Measurements from ENCODE around the gene SGPL1. TPM values are rescaled to one million over a fixed set of nuclear protein-coding genes. Genes with fewer than 3 reads are reported as not detected.
"Not testable (repeated sequence)": the region's sequence is repeated elsewhere in the genome, so short reads cannot be mapped to it uniquely, and the experiment has no call there.

SGPL1 gene
- polyA plus RNA-seq, 3 donors, result 54.3 to 74.2 (median 70.8) TPM

GRCh38 chr10:70834441-70835151 lies 18.8 kb downstream of the SGPL1 start:
- DNase-seq, result no peak

GRCh38 chr10:70836319-70836718 lies 20.6 kb downstream of the SGPL1 start:
- no peak for DNase-seq

GRCh38 chr10:70837660-70838059 lies 21.9 kb downstream of the SGPL1 start:
- no peak for DNase-seq

DNA sequence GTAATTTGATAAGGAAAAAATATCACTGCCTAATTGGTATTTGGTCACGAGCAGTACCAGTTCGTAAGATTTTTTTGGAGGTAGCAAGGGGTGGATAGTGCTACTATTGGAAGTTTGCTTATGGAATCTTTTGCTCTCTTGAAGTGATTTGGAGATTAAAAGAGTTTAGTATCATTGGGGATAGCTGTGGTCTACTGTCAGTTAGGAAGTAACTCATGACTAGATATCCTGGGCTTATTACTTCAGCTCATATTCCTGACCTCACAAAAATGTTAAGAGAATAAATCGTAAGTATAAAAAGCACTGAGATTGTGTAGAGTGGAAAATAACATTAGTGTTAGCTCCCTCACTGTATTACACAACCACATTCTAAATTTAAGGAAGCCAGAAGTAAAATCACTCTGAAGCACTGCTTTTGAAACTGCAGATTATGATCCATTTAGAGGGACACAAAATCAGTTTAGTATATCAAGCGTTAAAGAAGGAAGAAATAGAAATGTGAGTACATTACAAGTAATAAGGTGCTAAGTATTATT lies 22.6 kb downstream of the SGPL1 start:
- no peak for DNase-seq

- no peak for DNase-seq
Observed at GRCh38 chr10:70840836-70841235, 25.1 kb downstream of the SGPL1 start.

DNA sequence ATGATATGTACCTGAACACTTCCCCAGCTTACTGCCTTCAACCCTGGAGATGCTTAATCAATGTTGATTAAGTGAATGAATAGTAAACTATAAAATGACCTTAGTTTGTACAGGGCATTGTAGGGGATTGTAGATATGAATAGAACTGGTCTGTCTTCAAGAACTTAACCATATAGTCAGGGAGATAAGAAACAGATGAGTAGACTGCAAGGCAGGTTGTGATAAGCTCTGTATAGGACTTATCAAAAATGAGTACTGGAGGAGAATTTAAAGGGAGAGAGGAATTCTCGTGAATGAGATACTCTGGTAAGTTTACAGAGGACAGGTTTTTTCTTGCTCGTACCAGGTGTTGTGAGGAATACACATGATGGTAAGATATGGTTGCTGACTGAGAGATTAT lies 27.6 kb downstream of the SGPL1 start:
- DNase-seq, result no peak

- DNase-seq, result no peak
Observed at GRCh38 chr10:70843776-70844489, 28.2 kb downstream of the SGPL1 start.

GRCh38 chr10:70845256-70845655 lies 29.5 kb downstream of the SGPL1 start:
- no peak for DNase-seq

- no peak for DNase-seq
Observed at GRCh38 chr10:70845816-70846215, 30.1 kb downstream of the SGPL1 start.

DNA sequence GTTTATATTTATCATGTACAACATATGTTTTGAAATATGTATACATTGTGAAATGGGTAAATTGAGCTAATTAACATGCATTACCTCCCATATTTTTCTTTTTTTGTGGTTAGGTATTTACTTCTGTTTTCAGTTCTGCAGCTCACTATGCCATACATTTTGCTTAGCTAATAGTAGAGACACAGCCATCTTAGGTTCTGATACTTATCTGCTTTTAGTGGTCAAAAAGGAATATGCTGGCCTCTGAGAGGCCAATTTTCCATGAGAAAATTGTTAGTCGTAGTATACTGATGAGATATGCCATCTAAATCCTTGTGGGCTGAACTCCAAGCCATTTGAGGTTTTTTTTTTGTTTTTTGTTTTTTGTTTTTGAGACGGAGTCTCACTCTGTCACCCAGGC lies 31.0 kb downstream of the SGPL1 start:
- no peak for DNase-seq

- no peak for DNase-seq
Observed at GRCh38 chr10:70847659-70848360, 32.1 kb downstream of the SGPL1 start.

- peak; percentile 29 for DNase-seq
Observed at GRCh38 chr10:70849582-70850016, 33.9 kb downstream of the SGPL1 start.

- no peak for DNase-seq
Observed at GRCh38 chr10:70850097-70850496, 34.3 kb downstream of the SGPL1 start.

- DNase-seq, result no peak
Observed at GRCh38 chr10:70851597-70852475, 36.1 kb downstream of the SGPL1 start.

DNA sequence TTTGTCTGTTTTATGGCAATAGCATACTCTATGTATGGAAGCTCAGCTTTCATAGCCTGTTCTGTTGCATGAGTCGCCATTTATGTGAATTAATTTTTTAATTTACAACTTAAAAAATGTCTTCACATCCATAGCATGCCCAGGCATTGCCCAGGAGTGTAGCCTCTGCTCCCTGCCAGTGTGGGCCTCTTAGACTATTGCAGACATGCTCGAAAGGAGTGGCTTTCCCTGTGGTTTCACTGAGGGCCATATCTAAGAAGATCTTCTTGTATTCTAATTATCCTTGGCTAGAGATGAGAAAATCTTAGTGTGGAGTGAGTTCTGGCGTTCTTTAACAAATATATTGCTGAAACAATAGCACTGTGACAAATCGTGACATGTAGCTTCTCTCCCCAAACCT lies 37.3 kb downstream of the SGPL1 start:
- DNase-seq, result no peak

DNA sequence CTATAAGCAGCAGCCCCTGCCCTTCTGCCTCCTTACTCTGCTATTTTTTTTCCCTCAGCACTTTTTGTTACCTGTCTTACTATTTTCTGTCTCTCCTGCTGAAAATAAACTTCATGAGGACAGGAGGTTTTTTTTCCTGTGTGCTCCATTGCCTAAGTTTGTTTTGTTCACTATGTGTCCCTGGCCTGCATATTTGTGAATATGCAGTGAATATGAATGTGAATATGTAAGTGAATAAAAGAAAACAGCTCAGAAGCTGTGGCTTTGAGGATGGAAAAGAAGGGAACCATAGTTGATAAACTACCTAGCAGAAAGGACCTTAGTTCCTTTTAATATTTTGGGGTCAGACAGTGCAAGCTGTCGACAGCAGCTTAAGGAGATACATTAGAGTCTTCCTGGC lies 37.7 kb downstream of the SGPL1 start:
- DNase-seq, result no peak

DNA sequence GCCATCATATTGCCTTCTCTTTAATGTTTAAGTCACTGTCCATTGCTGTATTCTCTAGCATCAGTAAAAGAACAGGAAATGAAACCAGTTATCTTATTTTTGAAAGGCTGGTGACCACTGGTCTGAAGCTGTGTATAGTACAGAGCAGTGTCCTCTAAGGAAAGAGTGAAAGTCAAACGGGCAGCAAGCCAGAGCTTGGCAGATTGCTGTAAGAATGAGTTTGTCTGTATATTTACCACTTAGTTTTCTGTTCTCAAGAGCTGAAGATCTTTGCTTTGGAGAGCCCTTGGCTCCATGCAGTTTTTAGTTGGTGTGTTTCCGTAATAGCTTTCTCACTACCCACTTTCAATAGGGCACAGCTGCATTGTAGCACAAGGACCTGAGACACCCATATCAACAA lies 40.7 kb downstream of the SGPL1 start:
- DNase-seq, result no peak

DNA sequence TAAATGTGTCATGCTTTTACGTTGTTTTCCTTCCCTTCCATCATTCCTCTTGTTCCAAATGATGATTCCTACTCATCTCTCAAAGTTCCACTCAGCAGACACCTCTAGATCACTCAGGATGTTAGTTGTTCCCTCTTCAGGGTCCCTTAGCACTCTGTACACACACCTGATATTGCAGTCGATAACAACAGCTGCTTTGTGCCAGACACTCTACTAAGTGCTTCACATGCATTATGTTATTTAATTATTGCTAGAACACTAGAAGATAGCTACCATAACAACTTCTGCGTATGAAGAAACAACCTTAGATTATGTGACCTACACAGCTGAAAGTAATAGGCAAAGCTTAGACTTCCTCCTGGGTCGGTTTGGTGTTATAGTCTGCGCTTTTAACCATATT lies 43.0 kb downstream of the SGPL1 start:
- DNase-seq, result no peak

DNA sequence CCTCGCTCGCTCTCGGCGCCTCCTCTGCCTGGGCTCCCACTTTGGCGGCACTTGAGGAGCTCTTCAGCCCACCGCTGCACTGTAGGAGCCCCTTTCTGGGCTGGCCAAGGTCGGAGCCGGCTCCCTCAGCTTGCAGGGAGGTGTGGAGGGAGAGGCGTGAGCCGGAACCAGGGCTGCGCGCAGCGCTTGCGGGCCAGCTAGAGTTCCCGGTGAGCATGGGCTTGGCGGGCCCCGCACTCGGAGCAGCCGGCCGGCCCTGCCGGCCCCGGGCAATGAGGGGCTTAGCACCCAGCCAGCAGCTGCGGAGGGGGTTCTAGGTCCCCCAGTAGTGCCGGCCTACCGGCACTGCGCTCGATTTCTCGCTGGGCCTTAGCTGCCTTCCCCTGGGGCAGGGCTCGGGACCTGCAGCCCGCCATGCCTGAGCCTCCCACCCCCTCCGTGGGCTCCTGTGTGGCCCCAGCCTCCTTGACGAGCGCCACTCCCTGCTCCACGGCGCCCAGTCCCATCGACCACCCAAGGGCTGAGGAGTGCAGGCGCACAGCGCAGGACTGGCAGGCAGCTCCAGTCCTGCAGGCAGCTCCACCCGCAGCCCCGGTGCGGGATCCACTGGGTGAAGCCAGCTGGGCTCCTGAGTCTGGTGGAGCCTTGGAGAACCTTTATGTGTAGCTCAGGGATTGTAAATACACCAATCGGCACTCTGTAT lies 45.9 kb downstream of the SGPL1 start:
- not testable (repeated sequence) for DNase-seq

GRCh38 chr10:70863470-70864160 lies 47.9 kb downstream of the SGPL1 start:
- no peak for DNase-seq
